CD4-positive, alpha-beta T cell treated with Interleukin-10 for 1 hour (primary cell): ENCODE data around the gene PTAFR.
"Not testable (repeated sequence)": the region's sequence is repeated elsewhere in the genome, so short reads cannot be mapped to it uniquely, and the experiment has no call there.

Experiments
- DNase-seq: peaks from one replicate; pipeline ENCODE4 v3.0.0-alpha.2; 2020

Gene PTAFR

DNA sequence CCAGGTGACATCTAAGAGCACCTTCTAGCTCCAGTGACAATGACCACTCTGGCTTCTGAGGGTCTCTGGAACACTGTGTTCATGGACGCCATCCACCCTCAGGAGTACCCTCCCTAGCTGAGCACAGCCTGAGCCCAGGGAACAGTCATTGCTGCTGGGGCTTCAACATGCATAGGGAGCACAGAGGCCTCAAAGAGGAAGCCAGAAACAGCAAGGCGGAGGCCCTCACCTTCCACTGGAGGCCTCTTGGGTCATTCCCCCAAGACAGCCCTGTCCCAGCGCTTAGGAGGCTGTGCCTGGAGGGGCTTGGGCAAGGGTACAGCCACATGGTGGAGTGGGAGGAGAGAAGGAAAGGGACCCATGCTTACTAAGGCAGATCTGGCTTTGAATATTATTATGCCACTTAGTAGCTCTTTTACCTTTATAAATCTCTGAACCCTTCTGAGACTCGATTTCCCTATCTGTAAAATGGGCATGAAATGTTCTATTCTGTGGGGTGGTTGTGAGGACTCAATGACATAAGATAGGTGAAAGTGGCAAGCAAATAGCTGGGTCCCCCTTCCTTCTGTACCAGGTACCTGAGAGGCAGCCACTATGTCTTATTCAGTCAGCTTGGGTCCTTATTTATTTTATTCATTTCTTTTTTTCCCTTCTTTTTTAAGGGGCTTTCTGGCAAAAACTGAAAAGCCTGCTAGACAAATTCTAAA lies 32.8 kb downstream of the PTAFR start:
- no peak for DNase-seq

DNA sequence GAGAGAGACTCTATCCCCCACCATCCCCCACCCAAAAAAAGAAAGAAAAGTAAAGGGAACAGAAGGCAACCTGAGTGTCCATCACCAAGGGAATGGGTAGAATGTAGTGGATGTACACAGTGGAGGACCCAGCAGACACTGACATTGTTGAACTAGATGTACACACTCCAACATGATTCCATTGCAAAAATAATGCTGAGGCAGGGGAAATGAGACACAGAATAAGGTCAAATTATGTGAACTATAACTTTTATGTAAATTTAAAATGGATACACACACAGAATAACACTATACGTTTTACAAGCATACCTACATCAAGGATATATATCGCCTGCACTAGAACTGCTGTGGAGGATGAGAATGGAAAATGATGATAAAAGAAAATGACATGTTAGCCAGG lies 34.8 kb downstream of the PTAFR start:
- no peak for DNase-seq

DNA sequence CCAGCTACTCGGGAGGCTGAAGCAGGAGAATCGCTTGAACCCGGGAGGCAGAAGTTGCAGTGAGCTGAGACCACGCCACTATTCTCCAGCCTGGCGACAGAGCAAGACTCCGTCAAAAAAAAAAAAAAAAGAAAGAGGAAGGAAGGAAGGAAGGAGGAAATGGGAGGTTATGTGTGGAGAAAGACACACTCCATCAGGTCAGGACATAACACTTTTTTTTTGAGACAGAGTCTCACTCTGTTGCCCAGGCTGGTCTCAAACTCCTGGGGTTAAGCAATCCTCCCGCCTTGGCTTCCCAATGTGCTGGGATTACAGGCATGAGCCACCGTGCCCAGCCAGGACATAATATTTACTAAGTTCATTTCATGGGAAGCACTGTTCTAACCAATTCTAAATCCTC lies 36.6 kb downstream of the PTAFR start:
- not testable (repeated sequence) for DNase-seq

DNA sequence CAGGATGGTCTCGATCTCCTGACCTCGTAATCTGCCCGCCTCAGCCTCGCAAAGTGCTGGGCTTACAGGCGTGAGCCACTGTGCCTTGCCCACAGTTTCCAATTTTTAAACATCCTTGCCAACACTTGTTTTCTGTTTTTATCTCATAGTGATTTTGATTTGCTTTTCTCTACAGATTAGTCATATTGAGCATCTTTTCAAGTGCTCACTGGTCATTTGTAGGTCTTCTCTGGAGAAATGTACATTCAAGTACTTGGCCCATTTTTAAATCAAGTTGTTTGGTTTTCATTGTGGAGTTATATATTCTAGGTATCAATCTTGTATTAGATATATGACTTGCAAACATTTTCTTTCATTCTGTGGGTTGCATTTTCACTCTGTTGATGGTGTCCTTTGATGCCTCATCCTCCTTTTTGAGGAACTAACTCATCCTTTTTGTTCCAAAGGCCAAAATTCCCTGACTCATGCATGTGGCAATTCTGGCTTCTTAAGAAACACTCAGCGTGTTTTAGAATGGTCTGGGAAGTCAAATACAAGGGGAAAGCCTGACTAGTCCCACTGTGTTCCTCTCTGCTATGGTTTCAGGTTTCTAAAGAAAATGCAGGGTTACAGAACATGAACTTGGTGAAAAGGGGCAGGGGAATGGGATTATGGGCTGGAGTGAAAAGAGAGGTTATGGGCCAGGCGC lies 37.3 kb downstream of the PTAFR start:
- DNase-seq, result no peak

DNA sequence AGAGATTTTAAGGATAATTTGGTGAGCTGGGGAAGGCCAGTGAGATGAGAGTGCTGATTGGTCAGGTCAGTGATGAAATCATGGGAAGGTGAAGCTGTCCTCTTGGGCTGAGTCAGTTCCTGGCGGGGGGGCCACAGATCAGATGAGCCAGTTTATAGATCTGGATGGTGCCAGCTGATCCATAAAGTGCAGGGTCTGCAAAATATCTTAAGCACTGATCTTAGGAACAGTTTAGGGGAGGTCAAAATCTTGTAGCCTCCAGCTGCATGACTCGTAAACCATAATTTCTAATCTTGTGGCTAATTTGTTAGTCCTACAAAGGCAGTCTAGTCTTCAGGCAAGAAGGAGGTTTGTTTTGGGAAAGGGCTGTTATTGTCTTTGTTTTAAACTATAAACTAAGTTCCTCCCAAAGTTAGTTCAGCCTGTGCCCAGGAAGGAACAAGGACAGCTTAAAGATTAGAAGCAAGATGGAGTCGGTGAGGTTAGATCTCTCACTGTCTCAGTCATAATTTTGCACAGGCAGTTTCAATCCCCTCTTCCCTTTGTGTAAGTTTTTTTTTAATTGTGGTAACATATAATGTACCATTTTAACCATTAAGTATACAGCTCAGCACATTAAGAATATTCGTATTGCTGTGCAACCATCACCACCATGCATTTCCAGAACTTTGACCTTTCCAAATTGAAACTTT lies 39.4 kb downstream of the PTAFR start:
- DNase-seq, result no peak

DNA sequence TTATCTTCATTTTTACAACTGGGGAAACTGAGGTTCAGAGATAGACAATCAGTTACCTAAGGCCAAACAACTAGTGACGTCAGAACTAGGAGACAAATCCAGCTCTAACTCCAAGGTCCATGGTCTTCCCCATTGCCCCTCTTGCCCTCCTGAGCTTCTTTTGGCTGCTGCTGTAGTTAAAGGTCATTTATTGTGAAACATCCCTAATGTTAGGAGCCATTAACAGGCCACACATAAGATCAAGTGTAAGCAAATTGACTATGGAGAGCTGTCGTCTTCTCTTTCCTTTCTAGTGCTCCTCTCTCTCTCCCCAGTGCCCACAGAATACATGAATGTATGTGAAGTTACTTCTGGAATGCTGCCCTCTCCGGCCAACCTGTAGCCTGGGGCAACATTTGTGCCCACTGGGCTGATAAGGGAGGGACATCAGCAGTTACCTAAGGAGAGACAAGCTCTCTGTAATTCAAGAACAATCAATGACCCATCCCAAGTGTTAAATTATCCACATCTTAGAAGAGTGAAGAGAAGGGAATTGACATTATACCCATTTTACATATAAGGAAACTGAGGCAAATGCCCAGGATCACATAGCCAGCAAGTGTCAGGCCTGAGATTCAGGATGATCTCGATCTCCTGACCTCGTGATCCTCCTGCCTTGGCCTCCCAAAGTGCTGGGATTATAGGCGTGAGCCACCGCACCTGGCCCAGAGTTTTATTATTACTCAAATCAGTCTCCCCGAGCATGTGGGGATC lies 40.1 kb downstream of the PTAFR start:
- no peak for DNase-seq

DNA sequence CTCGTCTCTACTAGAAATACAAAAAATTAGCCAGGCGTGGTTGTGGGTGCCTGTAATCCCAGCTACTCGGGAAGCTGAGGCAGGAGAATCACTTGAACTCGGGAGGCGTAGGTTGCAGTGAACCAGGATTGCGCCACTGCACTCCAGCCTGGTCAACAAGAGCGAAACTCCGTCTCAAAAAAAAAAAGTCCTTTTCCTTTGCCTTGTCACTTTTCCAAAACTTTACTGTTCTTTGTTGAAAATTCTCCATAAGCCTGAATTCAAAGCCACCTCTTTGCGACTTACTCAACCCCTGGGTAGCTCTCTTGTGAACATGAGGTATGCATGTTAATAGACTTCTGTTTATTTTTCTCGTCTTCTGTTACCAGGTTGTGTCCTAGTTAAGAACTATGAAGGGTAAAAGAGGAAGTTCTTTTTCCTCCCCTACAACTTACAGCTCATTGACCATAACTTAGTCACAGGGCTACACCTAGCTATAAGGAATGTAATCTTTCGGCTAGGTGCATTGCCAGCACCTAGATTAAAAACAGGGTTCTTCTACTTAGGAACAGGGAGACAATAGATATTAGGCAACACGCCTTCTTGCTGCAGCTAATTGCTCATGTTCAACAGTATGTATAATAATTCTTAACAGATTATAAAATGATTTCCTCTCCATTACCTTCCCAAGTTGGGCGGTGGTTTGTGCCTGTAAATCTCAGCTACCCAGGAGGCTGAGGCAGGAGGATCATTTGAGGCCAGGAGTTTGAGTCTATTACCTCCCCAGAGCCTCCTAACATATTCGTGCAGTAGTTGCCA lies 40.9 kb downstream of the PTAFR start:
- DNase-seq, result no peak

DNA sequence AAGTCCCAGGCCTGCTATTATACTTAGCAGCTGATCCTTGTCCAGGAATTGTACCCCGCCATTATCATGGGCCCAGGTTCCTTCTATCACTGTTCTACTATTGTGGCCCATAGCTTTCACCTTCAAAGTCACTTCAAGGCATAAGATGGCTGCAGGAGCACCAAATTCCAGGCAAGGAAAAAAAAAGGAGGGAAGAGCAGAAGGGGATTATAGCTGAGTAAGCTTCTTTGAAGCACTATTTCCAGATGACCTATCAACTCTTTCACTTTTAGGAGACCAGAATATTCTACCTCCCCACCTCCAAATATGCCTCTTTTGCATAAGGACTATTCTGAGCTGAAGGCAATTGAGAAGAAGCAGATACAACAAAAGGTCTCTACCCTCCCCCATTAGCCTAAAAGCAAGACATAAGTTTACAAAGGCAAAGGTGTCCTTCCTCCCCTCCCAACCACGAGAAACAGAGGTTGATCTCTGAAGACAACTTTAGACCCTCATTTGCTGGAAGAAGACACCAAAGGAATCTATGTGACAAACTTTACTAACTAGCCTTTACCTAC lies 41.8 kb downstream of the PTAFR start:
- no peak for DNase-seq

DNA sequence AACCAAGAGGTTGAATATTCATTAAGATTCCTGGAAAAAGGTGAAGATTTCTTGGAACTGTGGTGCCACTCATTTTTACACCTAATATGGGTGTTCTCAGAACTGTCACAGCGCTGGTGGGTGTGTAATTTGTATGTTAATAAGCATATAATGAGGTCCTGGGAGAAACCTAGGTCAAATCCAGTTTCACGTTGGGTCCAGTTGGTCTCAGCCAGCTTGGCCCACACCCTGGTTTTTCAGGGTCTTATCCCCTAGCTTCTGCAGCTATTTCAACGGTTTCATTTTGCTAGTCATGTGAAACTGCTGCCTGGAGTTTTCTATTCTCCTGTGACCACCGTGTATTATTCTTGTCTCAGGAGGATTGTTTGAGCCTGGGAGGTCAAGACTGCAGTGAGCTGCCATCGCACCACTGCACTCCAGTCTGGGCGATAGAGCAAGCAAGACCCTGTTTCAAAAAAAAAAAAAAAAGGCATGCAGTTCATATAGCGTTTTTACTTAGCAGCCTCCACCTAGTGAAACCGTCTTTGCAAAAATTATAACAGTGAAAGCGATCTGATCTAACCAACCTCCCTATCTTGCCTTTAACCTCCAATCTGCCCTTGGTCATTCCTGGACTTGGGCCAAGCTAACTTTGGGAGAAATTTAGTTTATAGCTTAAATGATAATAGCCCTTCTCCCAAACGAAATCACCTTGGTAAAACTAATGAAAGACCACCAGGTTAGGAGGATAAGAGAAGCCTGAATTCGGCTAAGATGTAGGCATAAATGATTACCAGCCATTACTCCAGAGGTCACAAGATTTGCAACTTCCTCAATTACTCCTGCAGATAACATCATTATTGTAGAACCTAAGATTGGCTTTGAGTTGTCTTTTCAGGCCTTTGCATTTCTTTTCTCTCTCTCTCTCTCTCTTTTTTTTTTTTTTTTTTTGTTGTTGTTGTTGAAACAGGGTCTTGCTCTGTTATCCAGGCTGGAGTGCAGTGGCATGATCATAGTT lies 44.0 kb downstream of the PTAFR start:
- DNase-seq, result no peak

DNA sequence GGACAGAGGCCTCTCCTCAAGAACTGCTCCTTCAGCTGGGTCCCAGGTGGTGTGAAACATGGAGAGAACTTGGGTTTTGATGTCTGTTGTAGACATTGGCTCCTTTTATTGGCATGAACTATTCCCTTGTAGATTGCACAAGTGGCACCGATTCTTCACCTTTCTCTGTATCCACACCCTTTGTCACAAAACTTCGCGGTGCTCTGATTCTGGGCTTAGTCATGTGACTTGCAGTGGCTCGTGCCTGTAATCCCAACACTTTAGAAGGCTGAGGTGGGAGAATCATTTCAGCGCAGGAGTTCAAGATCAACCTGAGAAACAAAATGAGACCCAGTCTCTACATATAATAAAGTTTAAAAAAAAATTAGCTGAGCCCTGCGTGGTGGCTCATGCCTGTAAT lies 45.6 kb downstream of the PTAFR start:
- DNase-seq, result no peak

DNA sequence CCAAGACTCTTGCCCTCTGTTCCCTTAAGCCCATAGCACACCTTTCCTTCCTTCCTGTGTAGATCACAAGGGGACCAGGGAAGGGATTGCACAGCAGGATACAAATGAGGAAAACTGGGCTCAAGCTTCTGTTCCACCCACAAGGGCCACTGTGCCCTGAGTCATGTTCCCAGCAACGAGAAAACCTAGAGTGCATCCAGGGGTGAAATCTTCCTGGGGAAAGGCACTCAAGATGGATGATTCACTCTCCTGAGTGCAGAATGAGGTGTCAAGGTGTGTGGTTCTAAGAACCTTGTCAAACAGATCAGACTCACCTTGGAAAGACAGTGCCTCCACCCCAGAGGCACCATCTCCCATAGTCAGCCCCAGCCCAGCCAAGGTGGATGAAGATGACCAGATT lies 47.3 kb downstream of the PTAFR start:
- no peak for DNase-seq

DNA sequence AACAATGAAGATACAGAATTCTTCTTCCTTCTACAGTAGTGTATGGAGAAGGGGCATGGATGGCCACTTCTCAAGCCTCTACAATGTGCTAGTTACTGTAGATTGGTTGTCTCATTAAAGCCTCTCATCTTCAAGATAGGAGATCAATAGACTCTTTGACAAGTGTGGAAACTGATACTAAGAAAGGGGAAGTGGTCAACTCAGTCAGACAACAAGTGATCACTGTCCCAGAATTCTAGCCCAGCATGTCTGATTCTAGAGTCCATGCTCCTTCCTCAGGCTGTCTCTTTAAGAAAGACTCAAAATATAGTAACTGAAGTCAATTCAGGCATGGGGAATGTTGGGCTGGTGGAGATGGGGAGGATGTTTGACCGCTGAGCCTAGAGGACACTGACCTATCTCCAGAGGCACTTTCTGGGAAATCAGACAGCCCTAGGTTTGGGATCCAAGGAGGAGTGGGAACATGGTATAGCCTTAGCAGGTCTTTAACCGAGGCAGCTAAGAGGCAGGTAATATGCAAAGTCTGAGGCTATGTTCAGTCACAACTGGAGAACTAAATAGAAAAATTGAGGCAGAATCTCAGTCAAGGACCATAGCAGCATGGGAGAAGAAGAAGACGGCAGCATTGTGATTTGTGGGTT lies 48.8 kb downstream of the PTAFR start:
- no peak for DNase-seq

DNA sequence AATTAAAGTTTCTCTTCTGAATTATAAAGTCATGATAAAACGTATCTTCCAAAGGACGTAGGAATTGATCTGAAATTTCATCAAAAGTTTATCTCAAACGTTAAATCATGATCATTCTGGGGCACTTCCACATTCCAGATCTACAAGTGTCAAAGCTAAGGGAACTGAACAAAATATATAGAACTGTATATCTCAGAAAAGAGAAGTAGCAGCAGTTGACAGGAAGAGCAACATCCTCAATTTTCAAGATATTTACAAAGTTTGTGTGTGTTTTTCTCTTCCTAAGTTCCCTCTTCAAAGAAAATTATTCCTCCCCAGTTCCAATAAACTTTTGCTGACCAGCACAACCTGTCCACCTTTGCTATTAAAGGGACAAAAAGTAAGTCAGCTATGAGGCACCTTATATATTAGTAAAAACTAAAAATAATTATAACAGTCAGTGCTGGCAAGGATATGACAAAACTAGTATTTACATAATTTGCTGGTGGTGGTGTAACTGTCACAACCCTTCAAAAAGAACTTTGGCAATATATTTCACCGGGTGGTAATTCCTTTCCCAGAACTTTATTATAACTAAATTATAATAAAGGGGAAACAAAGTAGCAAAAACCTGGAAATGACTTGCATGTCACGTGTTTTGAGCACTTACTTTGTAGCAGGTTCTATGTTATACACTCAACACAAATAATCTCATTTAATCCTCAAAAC lies 49.6 kb downstream of the PTAFR start:
- no peak for DNase-seq

DNA sequence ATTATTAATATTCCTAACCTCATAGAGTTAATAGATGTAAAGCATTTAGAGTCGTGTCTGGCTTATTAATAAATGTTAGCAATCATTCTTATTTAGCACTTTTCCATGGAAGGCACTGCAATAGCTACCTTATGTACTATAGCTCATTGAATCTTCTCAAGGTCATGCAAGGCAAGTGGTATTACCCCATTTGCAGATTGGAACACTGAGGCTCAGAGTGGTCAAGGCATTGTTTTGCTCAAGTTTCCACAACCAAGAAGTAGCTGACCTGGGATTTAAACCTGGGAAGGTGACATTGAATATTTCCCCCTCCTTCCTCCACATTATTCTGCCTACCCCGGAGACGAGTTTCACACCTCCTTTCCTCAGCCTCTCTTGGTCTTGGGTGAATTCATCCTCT lies 50.3 kb downstream of the PTAFR start:
- DNase-seq, result no peak

DNA sequence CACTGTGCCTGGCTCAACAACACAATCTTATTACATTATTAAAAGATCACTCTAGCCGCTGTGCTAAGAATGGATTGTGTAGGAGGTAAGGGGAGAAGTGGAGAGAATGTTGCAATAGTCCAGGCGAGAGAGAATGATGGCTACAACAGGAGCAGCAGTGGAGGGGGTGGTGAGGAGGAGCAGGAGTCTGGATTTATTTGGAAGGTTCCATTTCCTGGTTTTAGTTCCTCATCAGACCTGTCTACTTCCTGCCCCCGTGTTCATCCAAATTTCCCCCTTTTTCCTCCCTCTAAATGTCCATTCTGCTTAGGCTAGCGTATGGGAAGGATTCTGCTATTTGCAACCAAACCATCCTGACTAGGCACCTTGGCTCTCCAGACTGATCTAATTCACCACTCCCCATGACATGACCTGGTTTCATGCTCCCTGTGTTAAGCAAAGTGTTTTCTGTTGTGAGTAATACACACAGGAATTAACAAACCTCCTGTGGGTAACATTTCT lies 53.0 kb downstream of the PTAFR start:
- no peak for DNase-seq

DNA sequence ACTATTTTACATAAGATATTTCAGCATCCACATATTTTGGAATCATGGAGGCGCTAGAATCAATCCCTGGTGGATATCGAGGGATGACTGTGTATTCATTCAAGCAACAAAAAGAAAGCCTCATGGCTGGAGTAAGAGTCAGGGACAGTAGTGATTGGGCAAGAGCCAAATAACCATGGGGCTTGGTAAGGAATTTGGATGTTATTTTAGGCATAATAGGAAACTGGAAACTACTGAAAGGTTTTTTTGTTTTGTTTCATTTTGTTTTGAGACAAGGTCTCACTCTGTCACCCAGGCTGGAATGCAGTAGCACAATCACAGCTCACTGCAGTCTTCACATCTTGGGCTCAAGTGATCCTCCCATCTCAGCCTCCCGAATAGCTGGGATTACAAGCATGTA lies 54.3 kb downstream of the PTAFR start:
- DNase-seq, result no peak

DNA sequence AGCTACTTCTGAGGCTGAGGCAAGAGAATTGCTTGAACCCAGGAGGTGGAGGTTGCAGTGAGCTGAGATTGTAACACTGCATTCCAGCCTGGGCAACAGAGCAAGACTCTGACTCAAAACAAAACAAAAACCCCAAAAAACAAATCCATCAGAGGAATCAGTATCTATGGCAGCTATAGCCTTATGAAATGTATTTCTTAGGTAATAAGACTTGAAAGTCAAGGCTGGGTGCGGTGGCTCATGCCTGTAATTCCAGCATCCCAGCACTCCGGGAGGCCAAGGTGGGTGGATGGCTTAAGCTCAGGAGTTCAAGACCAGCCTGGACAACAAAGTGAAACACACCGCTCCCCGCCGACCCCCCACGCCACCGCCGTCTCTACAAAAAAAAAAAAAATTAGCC lies 56.9 kb downstream of the PTAFR start:
- DNase-seq, result no peak

DNA sequence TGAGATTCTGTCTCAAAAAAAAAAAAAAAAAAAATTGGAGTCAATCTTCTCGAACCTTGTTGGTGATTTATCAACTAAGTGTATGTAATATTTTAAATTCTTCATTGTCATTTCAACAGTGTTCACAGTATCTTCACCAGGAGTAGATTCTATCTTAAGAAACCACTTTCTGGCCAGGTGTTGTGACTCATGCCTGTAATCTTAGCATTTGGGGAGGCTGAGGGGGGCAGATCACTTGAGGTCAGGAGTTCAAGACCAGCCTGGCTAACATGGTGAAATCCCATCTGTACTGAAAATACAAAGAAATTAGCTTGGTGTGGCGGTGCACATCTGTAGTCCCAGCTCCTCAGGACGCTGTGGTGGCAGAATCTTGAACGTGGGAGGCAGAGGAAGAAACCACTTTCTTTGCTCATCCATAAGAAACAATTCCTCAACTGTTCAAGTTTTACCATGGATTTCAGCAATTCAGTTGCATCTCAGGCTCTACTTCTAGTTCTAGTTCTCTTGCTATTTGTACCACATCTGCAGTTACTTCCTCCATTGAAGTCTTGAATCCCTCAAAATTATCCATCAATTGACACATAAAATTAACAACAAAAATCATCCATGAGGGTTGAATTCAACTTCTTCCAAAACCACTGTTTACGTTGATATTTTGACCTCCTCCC lies 57.7 kb downstream of the PTAFR start:
- no peak for DNase-seq

DNA sequence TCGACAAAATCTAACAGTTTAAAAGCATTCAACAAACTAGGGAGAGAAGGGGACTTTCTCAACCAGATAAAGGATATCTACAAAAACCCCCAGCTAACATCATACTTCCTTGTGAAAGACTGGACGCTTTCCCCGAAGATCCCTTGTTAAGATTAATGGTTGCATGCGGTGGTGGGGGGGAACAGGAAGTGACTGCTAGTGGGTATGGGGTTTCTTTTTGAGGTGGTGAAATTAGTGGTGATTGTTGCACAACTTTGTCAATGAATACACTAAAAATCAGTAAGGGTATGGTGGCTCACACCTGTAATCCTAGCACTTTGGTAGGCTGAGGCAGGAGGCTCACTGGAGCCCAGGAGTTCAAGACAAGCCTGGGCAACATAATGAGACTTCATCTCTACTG lies 61.2 kb downstream of the PTAFR start:
- peak; percentile 49 for DNase-seq
